ENCODE data around the gene DEK.

The DEK gene

DNA sequence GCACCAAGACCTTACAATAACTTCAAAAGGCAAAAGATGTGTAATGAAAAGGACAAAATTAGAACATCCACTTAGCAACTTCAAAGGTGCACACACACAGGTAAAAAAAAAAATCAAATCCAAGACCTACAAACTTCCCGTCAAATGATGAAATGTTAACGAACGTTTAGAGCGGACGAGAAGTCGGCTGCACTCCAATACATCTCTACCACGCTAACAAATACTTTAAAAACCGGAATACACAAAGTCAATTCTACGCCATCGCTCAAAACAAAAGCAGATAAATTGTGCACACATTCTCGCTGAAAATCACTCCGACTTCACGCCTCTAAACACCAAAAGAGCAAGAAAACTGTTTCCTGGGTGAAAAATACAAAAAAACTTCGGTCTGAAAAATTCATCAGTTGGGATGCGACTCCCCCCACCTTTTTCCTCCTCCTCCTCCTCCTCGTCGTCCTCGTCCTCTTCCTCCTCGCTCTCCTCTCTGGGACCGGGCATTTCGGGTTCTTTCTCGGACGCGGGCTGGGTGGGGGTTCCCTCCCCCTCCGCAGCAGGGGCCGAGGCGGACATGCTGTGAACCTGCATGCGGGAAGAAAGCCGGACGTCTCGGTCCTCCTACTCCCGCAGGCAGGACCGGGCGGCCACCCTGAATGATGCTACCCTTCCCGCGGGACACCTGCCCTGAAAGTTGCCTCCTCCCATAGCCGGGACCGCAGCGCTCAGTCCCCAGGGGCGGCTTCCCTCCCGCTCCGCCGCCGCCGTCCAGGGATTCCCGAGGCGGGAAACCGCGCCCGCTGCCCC, 712 bp downstream of the DEK start:
- TF ChIP-seq, protein P1, sequence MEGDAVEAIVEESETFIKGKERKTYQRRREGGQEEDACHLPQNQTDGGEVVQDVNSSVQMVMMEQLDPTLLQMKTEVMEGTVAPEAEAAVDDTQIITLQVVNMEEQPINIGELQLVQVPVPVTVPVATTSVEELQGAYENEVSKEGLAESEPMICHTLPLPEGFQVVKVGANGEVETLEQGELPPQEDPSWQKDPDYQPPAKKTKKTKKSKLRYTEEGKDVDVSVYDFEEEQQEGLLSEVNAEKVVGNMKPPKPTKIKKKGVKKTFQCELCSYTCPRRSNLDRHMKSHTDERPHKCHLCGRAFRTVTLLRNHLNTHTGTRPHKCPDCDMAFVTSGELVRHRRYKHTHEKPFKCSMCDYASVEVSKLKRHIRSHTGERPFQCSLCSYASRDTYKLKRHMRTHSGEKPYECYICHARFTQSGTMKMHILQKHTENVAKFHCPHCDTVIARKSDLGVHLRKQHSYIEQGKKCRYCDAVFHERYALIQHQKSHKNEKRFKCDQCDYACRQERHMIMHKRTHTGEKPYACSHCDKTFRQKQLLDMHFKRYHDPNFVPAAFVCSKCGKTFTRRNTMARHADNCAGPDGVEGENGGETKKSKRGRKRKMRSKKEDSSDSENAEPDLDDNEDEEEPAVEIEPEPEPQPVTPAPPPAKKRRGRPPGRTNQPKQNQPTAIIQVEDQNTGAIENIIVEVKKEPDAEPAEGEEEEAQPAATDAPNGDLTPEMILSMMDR (IDR thresholded peaks at IDR 0.05; ENCODE audit: insufficient read depth, low read length, poor library complexity, severe bottlenecking) = no peak
- TF ChIP-seq EZH2phosphoT487 (conservative IDR thresholded peaks at IDR 0.05; ENCODE audit: low read length) = no peak
- H3K36me3 ChIP-seq (ENCODE audit: low read length) = peaks cover 30% of the 10 kb centered on the region

DNA sequence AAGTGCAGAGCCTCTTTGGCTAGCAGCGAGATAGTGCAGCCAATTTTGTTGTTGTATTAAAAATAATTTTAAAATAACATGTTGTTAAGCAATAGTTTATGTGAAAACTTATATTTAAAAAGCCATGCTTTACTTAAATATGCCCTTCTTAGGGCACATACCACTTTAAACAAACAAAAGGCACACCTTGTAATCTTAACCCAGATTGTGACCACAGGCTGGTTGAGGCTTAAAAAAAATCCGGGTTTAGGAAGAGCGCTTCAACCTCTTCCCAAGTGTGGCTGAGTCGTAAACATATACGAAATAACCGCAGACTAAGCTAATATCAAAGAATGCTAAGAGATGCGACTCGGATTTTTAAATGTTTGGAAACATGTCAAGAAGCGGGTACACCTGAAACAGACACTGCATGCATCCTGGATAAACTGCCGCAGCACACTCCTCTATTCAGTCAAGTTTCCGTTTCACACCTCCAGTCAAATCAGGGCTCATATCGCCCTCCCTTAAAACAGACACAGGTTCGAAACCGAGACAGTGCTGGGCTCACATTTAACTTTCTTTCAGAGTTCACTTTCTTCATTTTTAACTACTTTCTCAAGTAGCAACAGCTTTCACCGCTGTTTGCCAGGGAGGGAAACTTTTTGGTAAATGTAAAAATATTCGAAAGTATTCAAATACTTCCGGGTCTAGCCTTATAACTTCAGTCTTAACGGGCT, 1.5 kb downstream of the DEK start:
- Histone ChIP-seq H3K9ac (ENCODE audit: low read length) (peak overlapping the region; percentile 94), H4K20me1 (ENCODE audit: low read depth, low read length) (peaks cover 44% of the 10 kb centered on the region), H3K9me2 (replicated peaks; ENCODE audit: insufficient read depth, low read length) (no peaks in the 10 kb centered on the region), H3K27me3 (ENCODE audit: low read length) (no peaks in the 10 kb centered on the region), H3K36me3 (ENCODE audit: low read length) (peaks cover 38% of the 10 kb centered on the region), H3K27ac (ENCODE audit: low read depth, low read length) (peak overlapping the region; percentile 86), H3K4me3 (ENCODE audit: insufficient read depth, low read length, poor library complexity, severe bottlenecking) (peak overlapping the region; percentile 75), H3K9me3 (ENCODE audit: insufficient read depth, low read length) (peaks cover 12% of the 10 kb centered on the region; the same call in 1 of the 2 replicates), H2AFZ (ENCODE audit: low read depth, low read length, severe bottlenecking) (no peak overlapping the region), H3F3A (ENCODE audit: insufficient read depth) (peaks cover 39% of the 10 kb centered on the region), H3K79me2 (ENCODE audit: insufficient read depth, low read length) (peaks cover 67% of the 10 kb centered on the region), H3K4me2 (ENCODE audit: low read depth, low read length, poor library complexity, severe bottlenecking) (peak overlapping the region; percentile 97)
- TF ChIP-seq EZH2phosphoT487 (conservative IDR thresholded peaks at IDR 0.05; ENCODE audit: low read length) = no peak
- TF ChIP-seq, protein P1 (IDR thresholded peaks at IDR 0.05; ENCODE audit: insufficient read depth, low read length, poor library complexity, severe bottlenecking) = no peak

More for the DNA sequence above, 712 bp downstream of the DEK start:
- peaks cover 12% of the 10 kb centered on the region; the same call in 1 of the 2 replicates for H3K9me3 ChIP-seq (ENCODE audit: insufficient read depth, low read length)
- H3K4me2 ChIP-seq (ENCODE audit: low read depth, low read length, poor library complexity, severe bottlenecking) = peak overlapping the region; percentile 97
- H3K27me3 ChIP-seq (ENCODE audit: low read length) = no peaks in the 10 kb centered on the region
- H4K20me1 ChIP-seq (ENCODE audit: low read depth, low read length) = peaks cover 37% of the 10 kb centered on the region
- H2AFZ ChIP-seq (ENCODE audit: low read depth, low read length, severe bottlenecking) = peak overlapping the region; percentile 46
- no peaks in the 10 kb centered on the region for H3K9me2 ChIP-seq (replicated peaks; ENCODE audit: insufficient read depth, low read length)
- H3K79me2 ChIP-seq (ENCODE audit: insufficient read depth, low read length) = peaks cover 60% of the 10 kb centered on the region
- H3K27ac ChIP-seq (ENCODE audit: low read depth, low read length) = peak overlapping the region; percentile 86
- H3K9ac ChIP-seq (ENCODE audit: low read length) = peak overlapping the region; percentile 94
- H3K4me3 ChIP-seq (ENCODE audit: insufficient read depth, low read length, poor library complexity, severe bottlenecking) = peak overlapping the region; percentile 75
- H3F3A ChIP-seq (ENCODE audit: insufficient read depth) = peaks cover 33% of the 10 kb centered on the region

DNA sequence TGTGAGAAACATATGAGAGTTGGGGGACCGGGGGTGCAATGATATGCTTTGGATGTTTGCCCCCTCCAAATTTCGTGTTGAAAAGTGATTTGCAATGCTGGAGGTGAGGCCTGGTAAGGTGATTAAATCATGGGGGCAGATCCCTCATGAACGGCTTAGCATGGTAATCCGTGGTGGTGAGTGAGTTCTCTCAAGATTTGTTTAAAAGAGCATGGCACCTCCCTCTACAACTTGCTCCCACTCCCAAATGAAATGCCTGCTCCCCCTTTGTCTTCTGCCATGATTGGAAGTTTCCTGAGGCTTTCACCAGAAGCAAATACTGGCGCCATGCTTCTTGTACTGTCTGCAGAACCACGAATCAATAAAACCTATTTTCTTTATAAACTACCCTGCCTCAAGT, 2.5 kb downstream of the DEK start:
- peaks cover 49% of the 10 kb centered on the region for H3F3A ChIP-seq (ENCODE audit: insufficient read depth)
- no peak overlapping the region for H2AFZ ChIP-seq (ENCODE audit: low read depth, low read length, severe bottlenecking)
- H3K36me3 ChIP-seq (ENCODE audit: low read length) = peaks cover 48% of the 10 kb centered on the region
- peak overlapping the region; percentile 86 for H3K27ac ChIP-seq (ENCODE audit: low read depth, low read length)
- no peak for TF ChIP-seq EZH2phosphoT487 (conservative IDR thresholded peaks at IDR 0.05; ENCODE audit: low read length)
- TF ChIP-seq, protein P1 (IDR thresholded peaks at IDR 0.05; ENCODE audit: insufficient read depth, low read length, poor library complexity, severe bottlenecking) = no peak
- peaks cover 12% of the 10 kb centered on the region; the same call in 1 of the 2 replicates for H3K9me3 ChIP-seq (ENCODE audit: insufficient read depth, low read length)
- H3K9me2 ChIP-seq (replicated peaks; ENCODE audit: insufficient read depth, low read length) = no peaks in the 10 kb centered on the region
- H3K79me2 ChIP-seq (ENCODE audit: insufficient read depth, low read length) = peaks cover 77% of the 10 kb centered on the region
- H4K20me1 ChIP-seq (ENCODE audit: low read depth, low read length) = peaks cover 54% of the 10 kb centered on the region
- H3K27me3 ChIP-seq (ENCODE audit: low read length) = no peaks in the 10 kb centered on the region
- H3K4me2 ChIP-seq (ENCODE audit: low read depth, low read length, poor library complexity, severe bottlenecking) = peak overlapping the region; percentile 97
- H3K4me3 ChIP-seq (ENCODE audit: insufficient read depth, low read length, poor library complexity, severe bottlenecking) = peak overlapping the region; percentile 75
- peak overlapping the region; percentile 94 for H3K9ac ChIP-seq (ENCODE audit: low read length)
